DND-41 (cell line): ENCODE data around the gene CAMK1.

Experiments used
- ATAC-seq: fragments of 200-7000 bp; cut with Tn5 transposase; 3 replicates; pipeline ENCODE4 v1.9.1; 2021; ENCODE audit warnings: low read depth; ENCODE audit not compliant: insufficient read depth
- DNase-seq: peaks from one replicate; pipeline ENCODE4 v3.0.0-alpha.2; 2020
- H2AFZ ChIP-seq: 2 replicates; pipeline ENCODE4 v1.6.0; 2012; ENCODE audit warnings: low read depth, low read length
- H3K27ac ChIP-seq: 2 replicates; pipeline ENCODE4 v1.5.1; 2012; ENCODE audit warnings: low read length, inconsistent platforms
- H3K27me3 ChIP-seq: fragments of 200-600 bp; sonication (generic); 2 replicates; pipeline ENCODE4 v1.6.0; 2012; ENCODE audit warnings: low read length, mild to moderate bottlenecking, inconsistent platforms; ENCODE audit not compliant: insufficient read depth, poor library complexity
- H3K36me3 ChIP-seq: 2 replicates; pipeline ENCODE4 v1.5.1; 2012; ENCODE audit warnings: low read length, inconsistent platforms; ENCODE audit not compliant: insufficient read depth
- H3K4me1 ChIP-seq: 2 replicates; pipeline ENCODE4 v1.5.1; 2012; ENCODE audit warnings: mild to moderate bottlenecking, low read length; ENCODE audit not compliant: insufficient read depth
- H3K4me2 ChIP-seq: 2 replicates; pipeline ENCODE4 v1.6.0; 2012; ENCODE audit warnings: mild to moderate bottlenecking, moderate library complexity, low read length, inconsistent platforms; ENCODE audit not compliant: insufficient read depth
- H3K4me3 ChIP-seq, 2 experiments: fragments of 200-600 bp in 1 of 2; shearing (Covaris generic) in 1 of 2; 2 replicates each; pipeline ENCODE4 v1.5.1; 2012 to 2016; ENCODE audit warnings: inconsistent platforms in 2 of 2, low read length in 2 of 2, mild to moderate bottlenecking in 2 of 2, low read depth in 1 of 2, moderate library complexity in 1 of 2
- H3K79me2 ChIP-seq: 2 replicates; pipeline ENCODE4 v1.6.0; 2012; ENCODE audit warnings: low read length, inconsistent platforms; ENCODE audit not compliant: insufficient read depth
- H3K9ac ChIP-seq: 2 replicates; pipeline ENCODE4 v1.6.0; 2012; ENCODE audit warnings: low read depth, mild to moderate bottlenecking, inconsistent platforms, low read length, moderate library complexity
- H3K9me3 ChIP-seq: 2 replicates; pipeline ENCODE4 v1.5.1; 2012; ENCODE audit warnings: low read length, moderate library complexity, mild to moderate bottlenecking, inconsistent platforms; ENCODE audit not compliant: insufficient read depth, severe bottlenecking
- H4K20me1 ChIP-seq: 2 replicates; pipeline ENCODE4 v1.6.0; 2012; ENCODE audit warnings: low read length; ENCODE audit not compliant: insufficient read depth
- EZH2 ChIP-seq: IDR thresholded peaks from 3 replicates; pipeline ENCODE4 v1.6.1; 2012; ENCODE audit warnings: borderline replicate concordance, low read depth, mild to moderate bottlenecking, moderate library complexity, low read length, inconsistent platforms; ENCODE audit not compliant: severe bottlenecking
- TF ChIP-seq, protein P1 (sequence below): IDR thresholded peaks from 2 replicates; pipeline ENCODE4 v1.5.1; 2012; ENCODE audit warnings: borderline replicate concordance, low read length, moderate library complexity, mild to moderate bottlenecking; ENCODE audit not compliant: poor library complexity, severe bottlenecking; ENCODE audit errors: extremely low read depth

CAMK1 gene

DNA sequence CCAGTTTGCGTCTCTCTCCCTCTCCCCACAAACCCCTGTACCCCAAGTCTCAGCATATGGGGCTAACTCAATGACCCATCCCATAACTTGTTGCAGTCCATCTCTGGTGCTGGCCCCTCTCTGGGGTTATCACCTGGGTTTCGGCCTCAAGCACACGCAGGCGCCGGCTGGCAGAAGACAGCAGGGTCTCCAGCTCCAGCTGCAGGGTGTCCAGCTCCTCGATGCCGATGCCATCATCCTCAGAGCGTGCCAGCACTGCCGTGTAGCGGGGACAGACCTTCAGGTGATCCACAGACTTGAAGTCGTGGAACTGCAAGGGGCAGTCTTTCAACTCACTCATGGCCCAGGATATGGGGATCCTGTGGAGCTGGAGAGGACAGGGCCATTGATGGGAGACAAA, 21.4 kb upstream of the CAMK1 start:
- peak overlapping the region; percentile 86; the same call in 1 of the 2 replicates for H3K9ac ChIP-seq
- peaks cover 21% of the 10 kb centered on the region for H4K20me1 ChIP-seq
- H3K36me3 ChIP-seq, result peaks cover 56% of the 10 kb centered on the region
- no peaks in the 10 kb centered on the region for H3K27me3 ChIP-seq
- ATAC-seq (no peak), DNase-seq (no peak)
- H3K9me3 ChIP-seq, result no peaks in the 10 kb centered on the region
- TF ChIP-seq EZH2, result no peak
- TF ChIP-seq, protein P1, sequence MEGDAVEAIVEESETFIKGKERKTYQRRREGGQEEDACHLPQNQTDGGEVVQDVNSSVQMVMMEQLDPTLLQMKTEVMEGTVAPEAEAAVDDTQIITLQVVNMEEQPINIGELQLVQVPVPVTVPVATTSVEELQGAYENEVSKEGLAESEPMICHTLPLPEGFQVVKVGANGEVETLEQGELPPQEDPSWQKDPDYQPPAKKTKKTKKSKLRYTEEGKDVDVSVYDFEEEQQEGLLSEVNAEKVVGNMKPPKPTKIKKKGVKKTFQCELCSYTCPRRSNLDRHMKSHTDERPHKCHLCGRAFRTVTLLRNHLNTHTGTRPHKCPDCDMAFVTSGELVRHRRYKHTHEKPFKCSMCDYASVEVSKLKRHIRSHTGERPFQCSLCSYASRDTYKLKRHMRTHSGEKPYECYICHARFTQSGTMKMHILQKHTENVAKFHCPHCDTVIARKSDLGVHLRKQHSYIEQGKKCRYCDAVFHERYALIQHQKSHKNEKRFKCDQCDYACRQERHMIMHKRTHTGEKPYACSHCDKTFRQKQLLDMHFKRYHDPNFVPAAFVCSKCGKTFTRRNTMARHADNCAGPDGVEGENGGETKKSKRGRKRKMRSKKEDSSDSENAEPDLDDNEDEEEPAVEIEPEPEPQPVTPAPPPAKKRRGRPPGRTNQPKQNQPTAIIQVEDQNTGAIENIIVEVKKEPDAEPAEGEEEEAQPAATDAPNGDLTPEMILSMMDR, result no peak
- H3K4me1 ChIP-seq, result peaks cover 38% of the 10 kb centered on the region
- peaks cover 38% of the 10 kb centered on the region for H3K79me2 ChIP-seq
- peak overlapping the region in 1 of 2 experiments; percentile 94; a peak in 1 of 4 replicates for H3K4me3 ChIP-seq
- no peak overlapping the region for H2AFZ ChIP-seq
- peak overlapping the region; percentile 82 for H3K4me2 ChIP-seq
- H3K27ac ChIP-seq, result no peak overlapping the region; the same call in 1 of the 2 replicates

DNA sequence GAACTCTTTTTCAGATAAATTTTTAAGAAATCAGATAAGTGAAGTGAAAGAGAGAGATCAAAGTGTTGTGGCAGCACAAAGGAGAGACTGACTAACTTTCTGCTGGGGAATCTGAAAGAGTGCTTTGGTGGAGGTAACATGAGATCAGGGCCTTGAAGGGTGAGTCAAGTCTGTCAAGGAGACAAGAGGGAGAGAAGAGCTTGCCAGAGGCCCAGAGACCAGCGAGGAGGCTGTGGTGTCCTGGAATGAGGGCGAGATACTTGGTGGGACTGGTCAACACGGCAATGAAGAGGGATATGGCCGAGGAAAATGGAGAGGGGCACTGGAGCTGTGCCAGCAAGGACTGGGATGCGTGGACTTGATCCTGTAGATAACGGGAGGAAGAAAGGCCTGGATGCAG, 18.0 kb upstream of the CAMK1 start:
- H3K36me3 ChIP-seq, result peaks cover 56% of the 10 kb centered on the region
- no peak for DNase-seq

DNA sequence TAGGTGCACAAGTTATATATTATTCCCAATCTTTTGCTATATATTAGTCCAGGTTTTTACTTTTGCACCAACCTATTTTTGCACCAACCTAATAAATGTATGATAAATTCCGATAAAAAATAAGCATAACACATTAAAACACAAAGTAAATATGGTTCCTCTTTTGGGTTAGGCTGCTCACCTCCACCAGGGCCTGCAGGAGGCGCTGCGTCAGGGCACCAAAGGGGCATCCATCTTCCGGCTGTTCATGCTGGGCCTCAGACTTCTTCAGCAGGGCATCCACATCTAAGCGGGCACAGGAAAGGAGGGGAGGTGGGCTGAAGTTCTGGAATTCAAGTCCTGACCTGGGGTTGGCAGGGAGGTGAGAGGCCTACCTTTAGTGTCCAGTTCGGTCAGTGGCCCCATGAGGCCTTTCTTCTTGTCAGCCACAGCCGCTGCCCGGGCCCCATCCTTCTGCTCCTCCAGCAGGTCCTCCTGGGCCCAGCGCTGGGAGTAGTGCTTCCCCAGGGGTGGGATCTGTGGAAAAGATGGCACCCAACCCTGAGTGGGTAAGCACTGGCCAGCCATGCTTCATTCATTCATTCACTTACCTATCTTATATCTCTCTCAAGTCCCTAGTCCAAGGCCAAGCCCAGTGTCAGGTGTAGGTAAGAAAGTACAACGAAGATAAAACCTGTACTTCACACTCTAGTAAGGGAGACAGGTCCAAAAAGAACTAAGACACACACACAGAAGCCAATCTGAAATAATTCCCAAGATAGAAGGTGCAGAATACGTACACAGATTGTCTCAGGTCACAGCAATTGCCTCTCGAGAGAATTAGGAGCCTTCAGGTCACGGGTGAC, 17.3 kb upstream of the CAMK1 start:
- TF ChIP-seq, protein P1, result peak; percentile 61
- no peak for TF ChIP-seq EZH2
- Histone ChIP-seq H3K9ac (no peak overlapping the region), H4K20me1 (no peaks in the 10 kb centered on the region), H3K36me3 (peaks cover 62% of the 10 kb centered on the region), H3K4me3 (no peak overlapping the region), H3K4me2 (no peak overlapping the region), H3K27me3 (no peaks in the 10 kb centered on the region), H3K79me2 (peaks cover 5% of the 10 kb centered on the region), H3K4me1 (peaks cover 16% of the 10 kb centered on the region), H3K27ac (no peak overlapping the region), H3K9me3 (no peaks in the 10 kb centered on the region), H2AFZ (no peak overlapping the region)
- ATAC-seq, result no peak
- no peak for DNase-seq

More for the DNA sequence above, 18.0 kb upstream of the CAMK1 start:
- no peak overlapping the region for H3K9ac ChIP-seq
- no peak for ATAC-seq
- H3K4me1 ChIP-seq, result peaks cover 16% of the 10 kb centered on the region
- H3K27ac ChIP-seq, result no peak overlapping the region
- peaks cover 6% of the 10 kb centered on the region for H3K79me2 ChIP-seq
- no peak for TF ChIP-seq EZH2
- TF ChIP-seq, protein P1, result no peak
- no peak overlapping the region for H2AFZ ChIP-seq
- no peaks in the 10 kb centered on the region for H3K27me3 ChIP-seq
- H3K9me3 ChIP-seq, result no peaks in the 10 kb centered on the region
- H4K20me1 ChIP-seq, result no peaks in the 10 kb centered on the region
- H3K4me3 ChIP-seq, result no peak overlapping the region
- H3K4me2 ChIP-seq, result no peak overlapping the region
